ENCODE results near the gene DEPDC7. TPM values are rescaled to one million over a fixed set of nuclear protein-coding genes. Genes with fewer than 3 reads are reported as not detected.

DEPDC7 gene
- total RNA-seq, 1 experiment from 2014 or later, result 1.6 TPM

GRCh38 chr11:33055375-33055774 is 39.7 kb downstream of the DEPDC7 start:
- CTCF ChIA-PET, result no interaction called here
- peaks cover 8% of the 10 kb centered on the region for H3K4me1 Mint-ChIP-seq (ENCODE audit: low read depth, unreplicated experiment)

GRCh38 chr11:33057284-33057683 is 41.6 kb downstream of the DEPDC7 start:
- Mint-ChIP-seq H3K27ac (ENCODE audit: unreplicated experiment) (no peak overlapping the region), H3K4me1 (ENCODE audit: low read depth, unreplicated experiment) (peaks cover 22% of the 10 kb centered on the region), H3K9me3 (ENCODE audit: low read depth, unreplicated experiment) (no peaks in the 10 kb centered on the region), H3K27me3 (ENCODE audit: unreplicated experiment) (no peaks in the 10 kb centered on the region), H3K4me3 (ENCODE audit: low read depth, unreplicated experiment) (no peak overlapping the region), H3K36me3 (ENCODE audit: insufficient read depth, unreplicated experiment) (peaks cover 5% of the 10 kb centered on the region)
- BruUV-seq (replicated peaks), result no TSS peak
- intact Hi-C loops (cut with micrococcal nuclease; ENCODE audit: unreplicated experiment), result no loop called here
- TF ChIP-seq CTCF (IDR thresholded peaks at IDR 0.05; ENCODE audit: unreplicated experiment), result no peak
- CTCF ChIA-PET, result no interaction called here
- DNase-seq, result no peak

More at GRCh38 chr11:33055375-33055774, 39.7 kb downstream of the DEPDC7 start:
- no peak for DNase-seq
- Mint-ChIP-seq H3K36me3 (ENCODE audit: insufficient read depth, unreplicated experiment) (peaks cover under 1% of the 10 kb centered on the region), H3K4me3 (ENCODE audit: low read depth, unreplicated experiment) (no peak overlapping the region), H3K27ac (ENCODE audit: unreplicated experiment) (no peak overlapping the region), H3K27me3 (ENCODE audit: unreplicated experiment) (no peaks in the 10 kb centered on the region), H3K9me3 (ENCODE audit: low read depth, unreplicated experiment) (no peaks in the 10 kb centered on the region)
- intact Hi-C loops (cut with micrococcal nuclease; ENCODE audit: unreplicated experiment), result no loop called here
- no TSS peak for BruUV-seq (replicated peaks)
- no peak for TF ChIP-seq CTCF (IDR thresholded peaks at IDR 0.05; ENCODE audit: unreplicated experiment)

- no peaks in the 10 kb centered on the region for H3K9me3 Mint-ChIP-seq (ENCODE audit: low read depth, unreplicated experiment)
- H3K36me3 Mint-ChIP-seq (ENCODE audit: insufficient read depth, unreplicated experiment), result peaks cover 5% of the 10 kb centered on the region
- no peak overlapping the region for H3K4me3 Mint-ChIP-seq (ENCODE audit: low read depth, unreplicated experiment)
- intact Hi-C loops (cut with micrococcal nuclease; ENCODE audit: unreplicated experiment), result loop anchor here (10.0 kb wide), 2 partner anchors 165 to 345 kb away; partner anchors contain the start of gene QSER1
- CTCF ChIA-PET, result no interaction called here
- peaks cover 22% of the 10 kb centered on the region for H3K4me1 Mint-ChIP-seq (ENCODE audit: low read depth, unreplicated experiment)
- no peaks in the 10 kb centered on the region for H3K27me3 Mint-ChIP-seq (ENCODE audit: unreplicated experiment)
- H3K27ac Mint-ChIP-seq (ENCODE audit: unreplicated experiment), result no peak overlapping the region
- TF ChIP-seq CTCF (IDR thresholded peaks at IDR 0.05; ENCODE audit: unreplicated experiment), result no peak
- no peak for DNase-seq
- no TSS peak for BruUV-seq (replicated peaks)
Observed at GRCh38 chr11:33059331-33060007, 43.8 kb downstream of the DEPDC7 start.

GRCh38 chr11:33060271-33060670 is 44.6 kb downstream of the DEPDC7 start:
- no peaks in the 10 kb centered on the region for H3K27me3 Mint-ChIP-seq (ENCODE audit: unreplicated experiment)
- intact Hi-C loops (cut with micrococcal nuclease; ENCODE audit: unreplicated experiment), result loop anchor here (10.0 kb wide), 2 partner anchors 165 to 345 kb away; partner anchors contain the start of gene QSER1
- H3K4me3 Mint-ChIP-seq (ENCODE audit: low read depth, unreplicated experiment), result no peak overlapping the region
- H3K27ac Mint-ChIP-seq (ENCODE audit: unreplicated experiment), result no peak overlapping the region
- no peak for TF ChIP-seq CTCF (IDR thresholded peaks at IDR 0.05; ENCODE audit: unreplicated experiment)
- H3K4me1 Mint-ChIP-seq (ENCODE audit: low read depth, unreplicated experiment), result peaks cover 22% of the 10 kb centered on the region
- H3K36me3 Mint-ChIP-seq (ENCODE audit: insufficient read depth, unreplicated experiment), result peaks cover 5% of the 10 kb centered on the region
- CTCF ChIA-PET, result interaction anchor here (1.5 kb wide), 1 partner anchor 30 kb away, joined by 3 read pairs; no protein-coding TSS in a partner anchor
- no TSS peak for BruUV-seq (replicated peaks)
- H3K9me3 Mint-ChIP-seq (ENCODE audit: low read depth, unreplicated experiment), result no peaks in the 10 kb centered on the region
- DNase-seq, result no peak

Data from Calu3 (cell line).